ENCODE measurements around the gene PCF11.

PCF11 gene

GRCh38 chr11:83221694-83222093 is 64.8 kb downstream of the PCF11 start:
- Mint-ChIP-seq H3K27me3 (no peaks in the 10 kb centered on the region), H3K9me3 (no peaks in the 10 kb centered on the region), H3K4me3 (no peak overlapping the region), H3K36me3 (ENCODE audit: low read depth) (no peaks in the 10 kb centered on the region), H3K4me1 (ENCODE audit: low read depth) (no peaks in the 10 kb centered on the region), H3K27ac (no peak overlapping the region)
- intact Hi-C loops (cut with micrococcal nuclease): no loop called here

DNA sequence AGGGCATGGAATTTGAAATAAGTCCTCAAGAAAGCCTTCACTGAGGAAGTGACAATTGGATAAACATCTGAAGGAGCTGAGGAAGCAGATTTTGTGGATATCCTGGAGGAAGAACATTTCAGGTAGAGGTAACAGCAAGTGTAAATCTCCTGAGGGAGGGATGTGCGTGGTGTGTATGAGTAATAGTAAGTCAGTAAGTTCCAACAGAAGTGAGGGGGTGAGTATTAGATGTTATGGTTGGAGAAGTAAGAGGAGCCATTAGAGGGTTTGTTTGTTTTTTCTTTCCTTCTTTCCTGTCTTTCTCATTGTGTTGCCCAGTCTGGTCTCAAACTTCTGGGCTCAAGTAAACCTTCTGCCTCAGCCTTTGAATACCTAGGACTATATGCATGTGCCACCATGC is 65.6 kb downstream of the PCF11 start:
- no peak overlapping the region for H3K27ac Mint-ChIP-seq
- H3K4me3 Mint-ChIP-seq: no peak overlapping the region
- no peaks in the 10 kb centered on the region for H3K36me3 Mint-ChIP-seq (ENCODE audit: low read depth)
- H3K4me1 Mint-ChIP-seq (ENCODE audit: low read depth): no peaks in the 10 kb centered on the region
- H3K27me3 Mint-ChIP-seq: no peaks in the 10 kb centered on the region
- intact Hi-C loops (cut with micrococcal nuclease): no loop called here
- H3K9me3 Mint-ChIP-seq: no peaks in the 10 kb centered on the region

DNA sequence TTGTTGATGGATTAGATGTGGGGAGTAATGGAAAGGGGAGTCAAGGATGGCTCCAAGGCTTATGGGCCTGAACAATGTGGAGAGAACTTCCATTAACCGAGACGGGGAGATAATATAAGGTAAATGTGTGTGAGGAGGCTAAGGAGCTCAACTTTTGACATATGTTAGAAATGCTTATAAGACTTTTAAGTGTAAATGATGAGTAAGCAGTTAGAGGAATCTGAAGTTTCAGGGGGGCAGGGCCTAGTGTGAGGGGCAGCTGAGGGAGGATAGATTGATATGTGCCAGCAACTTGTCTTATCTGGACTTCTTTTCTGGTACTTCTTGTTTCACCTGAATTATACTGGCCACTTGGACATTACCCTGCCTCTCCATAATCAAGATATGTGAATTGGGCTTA is 66.5 kb downstream of the PCF11 start:
- H3K4me1 Mint-ChIP-seq (ENCODE audit: low read depth): no peaks in the 10 kb centered on the region
- H3K4me3 Mint-ChIP-seq: no peak overlapping the region
- no peaks in the 10 kb centered on the region for H3K9me3 Mint-ChIP-seq
- no peaks in the 10 kb centered on the region for H3K36me3 Mint-ChIP-seq (ENCODE audit: low read depth)
- no peaks in the 10 kb centered on the region for H3K27me3 Mint-ChIP-seq
- no peak overlapping the region for H3K27ac Mint-ChIP-seq
- intact Hi-C loops (cut with micrococcal nuclease): no loop called here

DNA sequence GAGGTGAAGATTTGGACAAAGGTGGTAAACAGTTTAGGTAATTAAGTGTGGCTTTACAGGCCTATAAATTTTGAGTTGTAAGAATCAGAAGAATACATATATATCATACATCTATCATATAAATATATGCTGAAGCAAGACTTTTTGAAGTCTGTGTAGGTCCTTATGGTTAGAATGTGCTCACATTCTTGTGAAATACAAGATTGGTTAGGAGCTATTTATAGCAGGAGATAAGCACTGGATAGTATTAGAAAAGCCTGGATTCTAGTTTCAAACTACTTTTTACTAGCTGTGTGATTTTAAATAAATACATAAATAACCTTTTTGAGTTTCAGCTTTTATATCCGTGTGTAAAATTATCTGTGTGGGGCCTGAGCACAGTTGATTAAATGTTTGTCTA is 78.9 kb downstream of the PCF11 start:
- intact Hi-C loops (cut with micrococcal nuclease): no loop called here
- no peaks in the 10 kb centered on the region for H3K36me3 Mint-ChIP-seq (ENCODE audit: low read depth)
- no peaks in the 10 kb centered on the region for H3K27me3 Mint-ChIP-seq
- no peak overlapping the region for H3K27ac Mint-ChIP-seq
- H3K9me3 Mint-ChIP-seq: no peaks in the 10 kb centered on the region
- H3K4me3 Mint-ChIP-seq: no peak overlapping the region
- H3K4me1 Mint-ChIP-seq (ENCODE audit: low read depth): no peaks in the 10 kb centered on the region

Measured in dendritic cell treated with granulocyte-macrophage colony-stimulating factor and Interleukin-4, amounts not matched to agents 40 ng/mL and 50 ng/mL, for 4 days (primary cell).